HepG2 (cell line): ENCODE measurements around the gene CYB5B. TPM values are rescaled to one million over a fixed set of nuclear protein-coding genes. Genes with fewer than 3 reads are reported as not detected.
A peak's percentile ranks its signal among the peaks of the same experiment; 100 is the strongest.

Experiments used
- ATAD3A ChIP-seq: sonication (generic); formaldehyde crosslinking; IDR thresholded peaks from 2 replicates; pipeline ENCODE4 v1.4.0; 2020; ENCODE audit warnings: missing genetic modification reagents
- ATF7 ChIP-seq, 2 experiments: fragments of 450-650 bp in 1 of 2; sonication (generic) in 1 of 2; formaldehyde crosslinking in 1 of 2; IDR thresholded peaks; 2 replicates each; pipeline versions ENCODE4 v1.4.0 to v1.6.1; 2016 to 2020; ENCODE audit warnings: antibody characterized with exemption in 1 of 2, mild to moderate bottlenecking in 1 of 2, missing genetic modification reagents in 1 of 2
- DMAP1 ChIP-seq: IDR thresholded peaks from 2 replicates; pipeline ENCODE4 v1.6.1; 2016
- DNMT1 ChIP-seq: sonication (generic); formaldehyde crosslinking; IDR thresholded peaks from 2 replicates; pipeline ENCODE4 v1.5.1; 2020; ENCODE audit warnings: mild to moderate bottlenecking, missing genetic modification reagents
- ESRRA ChIP-seq: sonication (generic); formaldehyde crosslinking; IDR thresholded peaks from 2 replicates; pipeline ENCODE4 v1.5.1; 2020; ENCODE audit warnings: mild to moderate bottlenecking, low read depth, missing genetic modification reagents
- HCFC1 ChIP-seq: fragments of 150-350 bp; IDR thresholded peaks from 2 replicates; pipeline ENCODE4 v1.6.1; 2014; ENCODE audit warnings: low read depth, low read length
- HHEX ChIP-seq: IDR thresholded peaks from 2 replicates; pipeline ENCODE4 v1.6.1; 2016; ENCODE audit warnings: control low read depth
- NAIF1 ChIP-seq: sonication (generic); formaldehyde crosslinking; IDR thresholded peaks from 2 replicates; pipeline ENCODE4 v1.5.0; 2020; ENCODE audit warnings: mild to moderate bottlenecking, missing genetic modification reagents, borderline replicate concordance
- NFYC ChIP-seq: IDR thresholded peaks from 2 replicates; pipeline ENCODE4 v1.6.1; 2016; ENCODE audit warnings: missing genetic modification reagents, missing compliant biosample characterization
- RXRA ChIP-seq: sonication (generic); formaldehyde crosslinking; IDR thresholded peaks from 2 replicates; pipeline ENCODE4 v1.5.1; 2020; ENCODE audit warnings: missing genetic modification reagents
- SPEN ChIP-seq: sonication (generic); formaldehyde crosslinking; IDR thresholded peaks from 2 replicates; pipeline ENCODE4 v1.5.1; 2020; ENCODE audit warnings: low read depth, mild to moderate bottlenecking, missing genetic modification reagents
- ZBTB7B ChIP-seq: sonication (generic); formaldehyde crosslinking; IDR thresholded peaks from 2 replicates; pipeline ENCODE4 v1.4.0; 2020; ENCODE audit warnings: missing genetic modification reagents
- ZMYM2 ChIP-seq: sonication (generic); formaldehyde crosslinking; IDR thresholded peaks from 2 replicates; pipeline ENCODE4 v1.8.0; 2022; ENCODE audit warnings: mild to moderate bottlenecking, missing genetic modification reagents
- ZNF557 ChIP-seq: sonication (generic); formaldehyde crosslinking; IDR thresholded peaks from 2 replicates; pipeline ENCODE4 v1.4.0; 2020; ENCODE audit warnings: missing genetic modification reagents
- ZNF792 ChIP-seq: IDR thresholded peaks from 2 replicates; pipeline ENCODE4 v1.6.1; 2016
- ZSCAN22 ChIP-seq: sonication (generic); formaldehyde crosslinking; IDR thresholded peaks from 2 replicates; pipeline ENCODE4 v1.4.0; 2020; ENCODE audit warnings: mild to moderate bottlenecking, missing genetic modification reagents
- ZSCAN25 ChIP-seq: sonication (generic); formaldehyde crosslinking; IDR thresholded peaks from 2 replicates; pipeline ENCODE4 v1.8.0; 2022; ENCODE audit warnings: mild to moderate bottlenecking, missing genetic modification reagents
- polyA plus RNA-seq, 8 experiments: library from polyadenylated mRNA; depleted of rRNA in 3 of 8; stranded (reverse) in 7 of 8; unstranded in 1 of 8; fragments of >200 nt; fragmentation: Illumina TruSeq in 4 of 8; extraction: Trizol in 4 of 8; gene quantifications; 2 replicates each; pipeline versions ENCODE4 v1.2.1 to v1.2.3, GENCODE V29; 2011 to 2016; ENCODE audit warnings: low read depth in 4 of 8, missing spikeins in 1 of 8, mixed read lengths in 1 of 8; ENCODE audit not compliant: insufficient read depth in 1 of 8
- total RNA-seq, 5 experiments: library from RNA; depleted of rRNA; stranded (reverse); fragments of >200 nt; fragmentation: Illumina TruSeq; extraction: Trizol; gene quantifications; 2 replicates each; pipeline ENCODE4 v1.2.3, GENCODE V29; 2016; ENCODE audit warnings: low read depth in 1 of 5
- TF ChIP-seq, protein P1 (sequence below): sonication (generic); formaldehyde crosslinking; IDR thresholded peaks from 2 replicates; pipeline ENCODE4 v1.5.1; 2020; ENCODE audit warnings: missing genetic modification reagents, mild to moderate bottlenecking, borderline replicate concordance
- TF ChIP-seq, protein P2 (sequence below): sonication (generic); formaldehyde crosslinking; IDR thresholded peaks from 2 replicates; pipeline ENCODE4 v1.5.0; 2020; ENCODE audit warnings: mild to moderate bottlenecking, missing genetic modification reagents
- TF ChIP-seq, protein P3 (sequence below), 2 experiments: sonication (generic) in 1 of 2; formaldehyde crosslinking in 1 of 2; IDR thresholded peaks; 2 replicates each; pipeline versions ENCODE4 v1.5.1 to v1.6.1; 2011 to 2020; ENCODE audit warnings: borderline replicate concordance in 1 of 2, low read depth in 1 of 2, low read length in 1 of 2, mild to moderate bottlenecking in 1 of 2, missing genetic modification reagents in 1 of 2, moderate library complexity in 1 of 2
- TF ChIP-seq, protein P4 (sequence below): IDR thresholded peaks from 2 replicates; pipeline ENCODE4 v1.6.1; 2016; ENCODE audit warnings: mild to moderate bottlenecking, missing biosample characterization, missing genetic modification reagents
- TF ChIP-seq, protein P5 (sequence below): sonication (generic); formaldehyde crosslinking; IDR thresholded peaks from 2 replicates; pipeline ENCODE4 v1.8.1; 2023; ENCODE audit warnings: mild to moderate bottlenecking, missing genetic modification reagents
- TF ChIP-seq, protein P6 (sequence below): sonication (generic); formaldehyde crosslinking; IDR thresholded peaks from 2 replicates; pipeline ENCODE4 v1.8.1; 2023; ENCODE audit warnings: missing genetic modification reagents, mild to moderate bottlenecking, borderline replicate concordance

Gene CYB5B
- total and polyA plus RNA-seq, 2 of the 13 experiments (the other 11 are each of a cell fraction or from before 2014, with no cell fraction given): 234 to 432 TPM

DNA sequence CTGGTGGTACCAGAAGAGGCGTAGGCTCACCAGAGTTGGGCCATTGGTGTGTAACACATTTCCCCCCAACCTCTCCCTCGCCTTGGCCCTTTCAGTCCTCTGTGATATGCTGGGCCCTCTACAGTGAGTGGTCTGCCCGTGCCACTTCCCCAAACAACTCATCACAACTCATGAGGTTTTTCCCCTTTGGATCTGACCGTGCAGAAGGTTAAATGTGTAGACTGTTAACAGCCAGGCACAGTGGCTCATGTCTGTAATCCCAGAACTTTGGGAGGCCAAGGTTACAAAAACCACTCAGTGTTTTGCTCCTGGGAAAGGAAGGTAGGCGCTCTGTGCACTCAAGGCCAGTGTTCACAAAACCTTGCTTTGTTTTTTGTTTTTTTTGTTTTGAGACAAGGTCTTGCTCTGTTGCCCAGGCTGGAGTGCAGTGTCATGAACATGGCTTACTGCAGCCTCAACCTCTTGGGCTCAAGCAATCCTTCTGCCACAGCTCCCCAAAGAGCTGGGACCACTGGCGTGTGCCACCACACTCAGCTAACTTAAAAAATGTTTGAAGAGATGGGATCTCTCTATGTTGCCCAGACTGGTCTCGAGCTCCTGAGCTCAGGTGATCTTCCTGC, 11.3 kb upstream of the CYB5B start (continued):
- no peak for TF ChIP-seq HCFC1
- 0 out of 2 replicates have a peak, but pooled peaks have one; percentile 61 for TF ChIP-seq ESRRA (CRISPR knock-in tag)
- TF ChIP-seq, protein P1, sequence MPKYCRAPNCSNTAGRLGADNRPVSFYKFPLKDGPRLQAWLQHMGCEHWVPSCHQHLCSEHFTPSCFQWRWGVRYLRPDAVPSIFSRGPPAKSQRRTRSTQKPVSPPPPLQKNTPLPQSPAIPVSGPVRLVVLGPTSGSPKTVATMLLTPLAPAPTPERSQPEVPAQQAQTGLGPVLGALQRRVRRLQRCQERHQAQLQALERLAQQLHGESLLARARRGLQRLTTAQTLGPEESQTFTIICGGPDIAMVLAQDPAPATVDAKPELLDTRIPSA (CRISPR knock-in tag): no peak
- TF ChIP-seq, protein P2, sequence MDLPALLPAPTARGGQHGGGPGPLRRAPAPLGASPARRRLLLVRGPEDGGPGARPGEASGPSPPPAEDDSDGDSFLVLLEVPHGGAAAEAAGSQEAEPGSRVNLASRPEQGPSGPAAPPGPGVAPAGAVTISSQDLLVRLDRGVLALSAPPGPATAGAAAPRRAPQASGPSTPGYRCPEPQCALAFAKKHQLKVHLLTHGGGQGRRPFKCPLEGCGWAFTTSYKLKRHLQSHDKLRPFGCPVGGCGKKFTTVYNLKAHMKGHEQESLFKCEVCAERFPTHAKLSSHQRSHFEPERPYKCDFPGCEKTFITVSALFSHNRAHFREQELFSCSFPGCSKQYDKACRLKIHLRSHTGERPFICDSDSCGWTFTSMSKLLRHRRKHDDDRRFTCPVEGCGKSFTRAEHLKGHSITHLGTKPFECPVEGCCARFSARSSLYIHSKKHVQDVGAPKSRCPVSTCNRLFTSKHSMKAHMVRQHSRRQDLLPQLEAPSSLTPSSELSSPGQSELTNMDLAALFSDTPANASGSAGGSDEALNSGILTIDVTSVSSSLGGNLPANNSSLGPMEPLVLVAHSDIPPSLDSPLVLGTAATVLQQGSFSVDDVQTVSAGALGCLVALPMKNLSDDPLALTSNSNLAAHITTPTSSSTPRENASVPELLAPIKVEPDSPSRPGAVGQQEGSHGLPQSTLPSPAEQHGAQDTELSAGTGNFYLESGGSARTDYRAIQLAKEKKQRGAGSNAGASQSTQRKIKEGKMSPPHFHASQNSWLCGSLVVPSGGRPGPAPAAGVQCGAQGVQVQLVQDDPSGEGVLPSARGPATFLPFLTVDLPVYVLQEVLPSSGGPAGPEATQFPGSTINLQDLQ (CRISPR knock-in tag): 0 out of 2 replicates have a peak, but pooled peaks have one; percentile 40
- no peak for TF ChIP-seq DNMT1 (CRISPR knock-in tag)
- TF ChIP-seq, protein P3, sequence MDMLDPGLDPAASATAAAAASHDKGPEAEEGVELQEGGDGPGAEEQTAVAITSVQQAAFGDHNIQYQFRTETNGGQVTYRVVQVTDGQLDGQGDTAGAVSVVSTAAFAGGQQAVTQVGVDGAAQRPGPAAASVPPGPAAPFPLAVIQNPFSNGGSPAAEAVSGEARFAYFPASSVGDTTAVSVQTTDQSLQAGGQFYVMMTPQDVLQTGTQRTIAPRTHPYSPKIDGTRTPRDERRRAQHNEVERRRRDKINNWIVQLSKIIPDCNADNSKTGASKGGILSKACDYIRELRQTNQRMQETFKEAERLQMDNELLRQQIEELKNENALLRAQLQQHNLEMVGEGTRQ (IDR thresholded peaks at IDR 0.05; ENCODE audit: low read depth, low read length): no peak
- TF ChIP-seq, protein P3 (CRISPR knock-in tag; IDR thresholded peaks at IDR 0.05; ENCODE audit: borderline replicate concordance): no peak
- no peak for TF ChIP-seq ATAD3A (CRISPR knock-in tag)
- TF ChIP-seq, protein P4, sequence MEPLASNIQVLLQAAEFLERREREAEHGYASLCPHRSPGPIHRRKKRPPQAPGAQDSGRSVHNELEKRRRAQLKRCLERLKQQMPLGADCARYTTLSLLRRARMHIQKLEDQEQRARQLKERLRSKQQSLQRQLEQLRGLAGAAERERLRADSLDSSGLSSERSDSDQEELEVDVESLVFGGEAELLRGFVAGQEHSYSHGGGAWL (CRISPR knock-in tag): no peak
- TF ChIP-seq, protein P5, sequence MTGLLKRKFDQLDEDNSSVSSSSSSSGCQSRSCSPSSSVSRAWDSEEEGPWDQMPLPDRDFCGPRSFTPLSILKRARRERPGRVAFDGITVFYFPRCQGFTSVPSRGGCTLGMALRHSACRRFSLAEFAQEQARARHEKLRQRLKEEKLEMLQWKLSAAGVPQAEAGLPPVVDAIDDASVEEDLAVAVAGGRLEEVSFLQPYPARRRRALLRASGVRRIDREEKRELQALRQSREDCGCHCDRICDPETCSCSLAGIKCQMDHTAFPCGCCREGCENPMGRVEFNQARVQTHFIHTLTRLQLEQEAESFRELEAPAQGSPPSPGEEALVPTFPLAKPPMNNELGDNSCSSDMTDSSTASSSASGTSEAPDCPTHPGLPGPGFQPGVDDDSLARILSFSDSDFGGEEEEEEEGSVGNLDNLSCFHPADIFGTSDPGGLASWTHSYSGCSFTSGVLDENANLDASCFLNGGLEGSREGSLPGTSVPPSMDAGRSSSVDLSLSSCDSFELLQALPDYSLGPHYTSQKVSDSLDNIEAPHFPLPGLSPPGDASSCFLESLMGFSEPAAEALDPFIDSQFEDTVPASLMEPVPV (CRISPR knock-in tag): 0 out of 2 replicates have a peak, but pooled peaks have one; percentile 38
- TF ChIP-seq SPEN (CRISPR knock-in tag): peak; percentile 49; the same call in 1 of the 2 replicates
- TF ChIP-seq ZSCAN25 (CRISPR knock-in tag): no peak
- TF ChIP-seq, protein P6, sequence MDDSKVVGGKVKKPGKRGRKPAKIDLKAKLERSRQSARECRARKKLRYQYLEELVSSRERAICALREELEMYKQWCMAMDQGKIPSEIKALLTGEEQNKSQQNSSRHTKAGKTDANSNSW (CRISPR knock-in tag): 0 out of 2 replicates have a peak, but pooled peaks have one; percentile 41
- TF ChIP-seq ZSCAN22 (CRISPR knock-in tag): no peak
- TF ChIP-seq ZNF792 (CRISPR knock-in tag): 0 out of 2 replicates have a peak, but pooled peaks have one; percentile 46
- peak; percentile 88 for TF ChIP-seq ZMYM2
- TF ChIP-seq NFYC: no peak
- peak; percentile 59; the same call in 1 of the 2 replicates for TF ChIP-seq RXRA (CRISPR knock-in tag)
- no peak for TF ChIP-seq DMAP1
- no peak for TF ChIP-seq ZNF557 (CRISPR knock-in tag)
- TF ChIP-seq ZBTB7B (CRISPR knock-in tag): peak; percentile 67; the same call in 1 of the 2 replicates
- TF ChIP-seq NAIF1 (CRISPR knock-in tag): peak; percentile 21; the same call in 1 of the 2 replicates
- no peak for TF ChIP-seq ATF7 (IDR thresholded peaks at IDR 0.05)
- TF ChIP-seq ATF7 (CRISPR knock-in tag; IDR thresholded peaks at IDR 0.05): no peak
- TF ChIP-seq HHEX (CRISPR knock-in tag): no peak
